ENCODE data around the gene GADD45GIP1. TPM values are rescaled to one million over a fixed set of nuclear protein-coding genes. Genes with fewer than 3 reads are reported as not detected.

GADD45GIP1 gene
- total RNA-seq, 1 experiment from 2014 or later = 47.5 TPM

DNA sequence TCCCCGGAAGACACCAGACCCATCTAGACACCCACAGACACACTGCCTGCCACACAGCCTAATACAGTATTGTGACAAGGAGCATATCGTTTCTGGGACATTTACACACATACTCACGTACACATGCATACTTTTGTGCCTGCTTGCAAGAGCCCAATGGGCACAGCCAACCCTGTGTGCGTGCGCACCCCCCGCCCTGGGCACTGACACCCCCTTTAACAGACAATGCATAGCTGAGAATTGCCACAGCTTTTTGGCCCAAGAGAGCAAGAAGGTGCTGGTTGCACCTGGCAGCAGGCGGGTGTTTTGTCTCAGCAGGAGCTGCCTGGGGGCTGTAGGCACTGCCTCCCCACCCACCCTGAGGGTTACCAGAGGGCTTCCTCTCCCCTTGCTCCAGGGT, 36.5 kb upstream of the GADD45GIP1 start:
- no peak overlapping the region for H3K4me3 Mint-ChIP-seq (ENCODE audit: unreplicated experiment)
- intact Hi-C loops (cut with micrococcal nuclease) = no loop called here
- CTCF ChIA-PET = interaction anchor here (0.7 to 1.9 kb wide), 5 partner anchors 16 to 101 kb away, joined by 3 to 7 read pairs (median 3); no protein-coding TSS in a partner anchor
- peaks cover 9% of the 10 kb centered on the region for H3K36me3 Mint-ChIP-seq (ENCODE audit: insufficient read depth, unreplicated experiment)
- POLR2A ChIA-PET = interaction anchor here (0.6 to 0.9 kb wide), 3 partner anchors 11 to 127 kb away, joined by 3 to 5 read pairs (median 4); no protein-coding TSS in a partner anchor
- TF ChIP-seq, protein P1, sequence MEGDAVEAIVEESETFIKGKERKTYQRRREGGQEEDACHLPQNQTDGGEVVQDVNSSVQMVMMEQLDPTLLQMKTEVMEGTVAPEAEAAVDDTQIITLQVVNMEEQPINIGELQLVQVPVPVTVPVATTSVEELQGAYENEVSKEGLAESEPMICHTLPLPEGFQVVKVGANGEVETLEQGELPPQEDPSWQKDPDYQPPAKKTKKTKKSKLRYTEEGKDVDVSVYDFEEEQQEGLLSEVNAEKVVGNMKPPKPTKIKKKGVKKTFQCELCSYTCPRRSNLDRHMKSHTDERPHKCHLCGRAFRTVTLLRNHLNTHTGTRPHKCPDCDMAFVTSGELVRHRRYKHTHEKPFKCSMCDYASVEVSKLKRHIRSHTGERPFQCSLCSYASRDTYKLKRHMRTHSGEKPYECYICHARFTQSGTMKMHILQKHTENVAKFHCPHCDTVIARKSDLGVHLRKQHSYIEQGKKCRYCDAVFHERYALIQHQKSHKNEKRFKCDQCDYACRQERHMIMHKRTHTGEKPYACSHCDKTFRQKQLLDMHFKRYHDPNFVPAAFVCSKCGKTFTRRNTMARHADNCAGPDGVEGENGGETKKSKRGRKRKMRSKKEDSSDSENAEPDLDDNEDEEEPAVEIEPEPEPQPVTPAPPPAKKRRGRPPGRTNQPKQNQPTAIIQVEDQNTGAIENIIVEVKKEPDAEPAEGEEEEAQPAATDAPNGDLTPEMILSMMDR (IDR thresholded peaks at IDR 0.05; ENCODE audit: unreplicated experiment) = no peak
- BruUV-seq (replicated peaks) = no TSS peak
- no peaks in the 10 kb centered on the region for H3K9me3 Mint-ChIP-seq (ENCODE audit: unreplicated experiment)
- no peaks in the 10 kb centered on the region for H3K27me3 Mint-ChIP-seq (ENCODE audit: insufficient read depth, unreplicated experiment)
- DNase-seq (ENCODE audit: unreplicated experiment) = no peak
- no peak overlapping the region for H3K27ac Mint-ChIP-seq (ENCODE audit: low read depth, unreplicated experiment)
- H3K4me1 Mint-ChIP-seq (ENCODE audit: insufficient read depth, unreplicated experiment) = peaks cover 17% of the 10 kb centered on the region

DNA sequence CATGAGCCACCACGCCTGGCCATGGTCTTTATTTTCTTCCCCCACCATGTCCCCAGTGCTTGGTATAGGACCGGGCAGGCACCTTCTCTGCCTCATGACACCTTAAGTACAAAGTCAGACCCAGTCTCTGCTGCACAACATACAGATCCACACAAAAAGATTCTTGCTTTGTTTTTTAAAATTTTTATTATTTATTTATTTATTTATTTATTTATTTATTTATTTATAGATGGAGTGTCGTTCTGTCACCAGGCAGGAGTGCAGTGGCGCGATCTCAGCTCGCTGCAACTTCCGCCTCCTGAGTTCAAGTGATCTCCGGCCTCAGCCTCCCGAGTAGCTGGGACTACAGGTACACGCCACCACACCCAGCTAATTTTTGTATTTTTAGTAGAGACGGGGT, 35.7 kb upstream of the GADD45GIP1 start:
- ChIA-PET CTCF (interaction anchor here (1.9 kb wide), 1 partner anchor 15 kb away, joined by 6 read pairs; no protein-coding TSS in a partner anchor), POLR2A (interaction anchor here (0.9 kb wide), 1 partner anchor 10 kb away, joined by 4 read pairs; no protein-coding TSS in a partner anchor)
- Mint-ChIP-seq H3K27ac (ENCODE audit: low read depth, unreplicated experiment) (no peak overlapping the region), H3K4me1 (ENCODE audit: insufficient read depth, unreplicated experiment) (peaks cover 17% of the 10 kb centered on the region), H3K27me3 (ENCODE audit: insufficient read depth, unreplicated experiment) (no peaks in the 10 kb centered on the region), H3K9me3 (ENCODE audit: unreplicated experiment) (no peaks in the 10 kb centered on the region), H3K4me3 (ENCODE audit: unreplicated experiment) (no peak overlapping the region), H3K36me3 (ENCODE audit: insufficient read depth, unreplicated experiment) (peaks cover under 1% of the 10 kb centered on the region)
- TF ChIP-seq, protein P1 (IDR thresholded peaks at IDR 0.05; ENCODE audit: unreplicated experiment) = no peak
- intact Hi-C loops (cut with micrococcal nuclease) = no loop called here
- BruUV-seq (replicated peaks) = no TSS peak
- no peak for DNase-seq (ENCODE audit: unreplicated experiment)

DNA sequence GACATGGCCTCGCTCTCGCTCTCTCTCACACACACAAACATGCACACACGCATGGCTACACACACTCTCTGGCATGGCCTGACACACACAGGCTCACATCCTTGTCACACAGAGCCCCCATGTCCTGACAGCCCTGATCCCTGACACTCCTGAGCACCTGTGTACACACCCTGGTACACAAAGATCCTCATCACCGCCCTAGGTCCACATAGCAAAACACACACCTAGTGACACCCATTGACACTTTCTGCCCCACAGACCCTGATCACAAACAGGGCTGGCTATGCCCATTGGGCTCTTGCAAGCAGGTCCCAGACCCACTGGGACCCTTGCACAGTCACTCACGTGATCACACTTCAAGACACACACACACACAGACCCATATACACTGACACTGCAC, 34.3 kb upstream of the GADD45GIP1 start:
- intact Hi-C loops (cut with micrococcal nuclease) = no loop called here
- Mint-ChIP-seq H3K4me1 (ENCODE audit: insufficient read depth, unreplicated experiment) (peaks cover 13% of the 10 kb centered on the region), H3K9me3 (ENCODE audit: unreplicated experiment) (no peaks in the 10 kb centered on the region), H3K4me3 (ENCODE audit: unreplicated experiment) (no peak overlapping the region), H3K36me3 (ENCODE audit: insufficient read depth, unreplicated experiment) (no peaks in the 10 kb centered on the region), H3K27me3 (ENCODE audit: insufficient read depth, unreplicated experiment) (no peaks in the 10 kb centered on the region), H3K27ac (ENCODE audit: low read depth, unreplicated experiment) (no peak overlapping the region)
- no TSS peak for BruUV-seq (replicated peaks)
- no peak for DNase-seq (ENCODE audit: unreplicated experiment)
- POLR2A ChIA-PET = no interaction called here
- TF ChIP-seq, protein P1 (IDR thresholded peaks at IDR 0.05; ENCODE audit: unreplicated experiment) = no peak
- CTCF ChIA-PET = interaction anchor here (0.6 to 1.9 kb wide), 2 partner anchors 14 to 742 kb away, joined by 3 to 6 read pairs; no protein-coding TSS in a partner anchor

DNA sequence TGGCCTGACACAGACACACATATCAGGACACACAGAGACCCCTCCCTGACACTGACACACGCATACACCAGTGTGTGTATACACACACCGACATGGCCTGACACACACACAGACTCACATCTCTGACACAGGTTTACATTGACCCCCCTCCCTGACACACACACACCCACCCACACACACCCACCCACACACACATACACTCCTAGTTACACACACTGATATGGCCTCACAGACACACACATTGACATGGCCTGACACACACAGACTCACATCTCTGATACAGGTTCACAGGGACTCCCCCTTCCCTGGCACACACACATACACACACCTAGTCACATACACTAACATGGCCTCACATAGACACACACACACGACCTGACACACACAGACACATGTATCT, 33.8 kb upstream of the GADD45GIP1 start:
- ChIA-PET CTCF (no interaction called here), POLR2A (no interaction called here)
- peaks cover 13% of the 10 kb centered on the region for H3K4me1 Mint-ChIP-seq (ENCODE audit: insufficient read depth, unreplicated experiment)
- no peaks in the 10 kb centered on the region for H3K9me3 Mint-ChIP-seq (ENCODE audit: unreplicated experiment)
- no peaks in the 10 kb centered on the region for H3K27me3 Mint-ChIP-seq (ENCODE audit: insufficient read depth, unreplicated experiment)
- H3K36me3 Mint-ChIP-seq (ENCODE audit: insufficient read depth, unreplicated experiment) = no peaks in the 10 kb centered on the region
- no peak for DNase-seq (ENCODE audit: unreplicated experiment)
- no peak overlapping the region for H3K27ac Mint-ChIP-seq (ENCODE audit: low read depth, unreplicated experiment)
- no peak overlapping the region for H3K4me3 Mint-ChIP-seq (ENCODE audit: unreplicated experiment)
- intact Hi-C loops (cut with micrococcal nuclease) = no loop called here
- no TSS peak for BruUV-seq (replicated peaks)
- TF ChIP-seq, protein P1 (IDR thresholded peaks at IDR 0.05; ENCODE audit: unreplicated experiment) = no peak
